HG03378 (cell line): Measurements from ENCODE around the gene EI24.
A peak's percentile ranks its signal among the peaks of the same experiment; 100 is the strongest.

ENCODE experiments used
- ATAC-seq: cut with Tn5 transposase; IDR thresholded peaks from one replicate; pipeline ENCODE4 v1.9.1; 2021; ENCODE audit warnings: mild to moderate bottlenecking, moderate library complexity; ENCODE audit not compliant: unreplicated experiment

The EI24 gene

DNA sequence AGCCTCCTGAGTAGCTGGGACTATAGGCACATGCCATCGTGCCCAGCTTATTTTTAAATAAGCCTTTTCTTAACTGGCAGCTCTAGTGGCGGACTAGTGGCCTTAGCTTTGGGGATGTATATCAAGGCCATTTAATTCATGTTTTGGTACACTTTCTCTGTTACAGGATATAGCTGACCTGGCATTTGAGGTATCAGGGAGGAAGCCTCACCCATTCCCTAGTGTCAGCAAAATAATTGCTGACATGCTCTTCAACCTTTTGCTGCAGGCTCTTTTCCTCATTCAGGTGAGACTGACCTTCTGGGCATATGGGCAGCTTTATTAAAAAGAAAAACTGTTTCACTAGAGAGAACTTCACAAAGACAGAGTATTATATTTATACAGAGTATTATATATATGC lies 9.5 kb downstream of the EI24 start:
- no peak for ATAC-seq

DNA sequence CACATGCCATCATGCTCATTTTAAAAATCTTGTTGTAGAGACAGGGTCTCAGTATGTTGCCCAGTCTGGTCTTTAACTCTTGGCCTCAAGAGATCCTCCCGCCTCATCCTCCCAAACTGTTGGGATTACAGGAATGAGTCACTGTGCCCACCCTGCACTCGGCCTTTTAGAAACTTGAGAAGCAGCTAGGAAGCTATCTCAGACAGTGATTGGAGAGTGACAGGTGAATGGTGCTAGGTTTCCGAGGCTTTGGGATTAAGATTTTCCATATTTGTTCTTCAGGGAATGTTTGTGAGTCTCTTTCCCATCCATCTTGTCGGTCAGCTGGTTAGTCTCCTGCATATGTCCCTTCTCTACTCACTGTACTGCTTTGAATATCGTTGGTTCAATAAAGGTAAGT lies 10.5 kb downstream of the EI24 start:
- ATAC-seq = no peak

DNA sequence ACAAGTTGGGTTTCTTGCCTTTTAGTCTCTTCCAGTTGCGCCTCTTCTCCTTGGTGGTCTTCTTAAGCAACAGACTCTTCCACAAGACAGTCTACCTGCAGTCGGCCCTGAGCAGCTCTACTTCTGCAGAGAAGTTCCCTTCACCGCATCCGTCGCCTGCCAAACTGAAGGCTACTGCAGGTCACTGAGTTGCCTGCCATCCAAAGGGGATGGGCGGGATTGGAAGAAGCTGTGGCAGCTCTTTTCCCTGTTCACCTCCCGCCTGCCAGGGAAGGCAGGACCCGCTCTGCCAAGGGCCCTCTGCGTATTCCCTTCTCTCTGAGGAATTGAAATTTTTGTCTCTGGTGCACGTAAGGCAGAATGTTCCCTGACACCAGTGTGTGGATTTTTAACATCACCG lies 14.2 kb downstream of the EI24 start:
- no peak for ATAC-seq

DNA sequence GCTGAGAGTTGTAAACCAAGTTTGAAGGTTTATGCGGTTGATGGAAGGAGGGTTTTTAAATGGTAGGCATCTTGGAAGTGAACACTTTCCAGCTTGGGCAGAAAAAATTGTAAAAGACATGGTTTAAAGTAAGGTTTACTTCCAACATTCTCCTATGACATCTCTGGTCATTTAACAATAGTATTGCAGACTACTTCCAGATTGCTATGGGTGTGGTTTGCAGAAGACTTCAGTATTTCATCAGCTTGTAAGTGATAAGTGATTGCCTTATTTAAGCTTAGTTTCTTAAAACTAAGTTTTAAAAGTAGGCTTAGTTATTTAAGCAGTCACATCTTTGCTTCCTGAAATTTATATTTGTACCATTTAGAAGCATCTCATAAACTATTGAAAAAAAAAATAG lies 16.2 kb downstream of the EI24 start:
- no peak for ATAC-seq

DNA sequence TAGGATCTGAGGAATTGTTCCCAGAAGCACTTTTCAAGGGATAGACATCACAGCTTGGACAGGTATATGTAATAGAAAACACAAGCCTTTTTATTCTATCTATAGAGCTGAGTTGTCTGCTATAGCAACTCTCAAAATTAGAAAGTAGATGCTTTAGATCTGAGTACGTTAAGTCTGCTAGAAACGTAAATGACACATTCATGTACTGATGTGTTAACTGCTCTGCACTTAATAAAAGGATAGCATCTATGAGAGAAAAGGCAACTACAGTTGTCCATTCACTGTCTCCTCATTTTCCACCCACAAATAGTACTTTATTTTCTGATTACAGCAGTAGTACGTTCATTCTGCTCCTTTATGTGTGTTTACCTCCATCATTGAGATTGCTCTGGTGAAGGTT lies 17.3 kb downstream of the EI24 start:
- ATAC-seq = no peak

DNA sequence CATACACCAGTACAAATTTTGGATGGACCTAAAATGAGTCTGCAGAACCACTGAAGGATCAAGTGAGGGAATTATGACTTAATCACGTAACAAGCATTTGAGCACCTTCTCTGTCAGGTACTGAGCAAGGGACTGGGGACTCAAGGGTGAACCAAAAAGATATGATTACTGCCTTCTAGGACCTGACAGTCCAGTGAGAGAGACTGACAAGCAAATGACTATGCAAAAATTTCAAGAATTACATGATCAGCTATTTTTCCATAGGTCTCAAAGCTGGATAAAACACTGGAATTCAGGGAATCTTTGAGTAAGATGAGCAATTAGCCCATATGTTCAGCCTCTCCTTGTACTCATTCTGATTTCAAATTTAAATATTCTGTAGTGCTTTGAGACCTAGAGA lies 18.2 kb downstream of the EI24 start:
- no peak for ATAC-seq

DNA sequence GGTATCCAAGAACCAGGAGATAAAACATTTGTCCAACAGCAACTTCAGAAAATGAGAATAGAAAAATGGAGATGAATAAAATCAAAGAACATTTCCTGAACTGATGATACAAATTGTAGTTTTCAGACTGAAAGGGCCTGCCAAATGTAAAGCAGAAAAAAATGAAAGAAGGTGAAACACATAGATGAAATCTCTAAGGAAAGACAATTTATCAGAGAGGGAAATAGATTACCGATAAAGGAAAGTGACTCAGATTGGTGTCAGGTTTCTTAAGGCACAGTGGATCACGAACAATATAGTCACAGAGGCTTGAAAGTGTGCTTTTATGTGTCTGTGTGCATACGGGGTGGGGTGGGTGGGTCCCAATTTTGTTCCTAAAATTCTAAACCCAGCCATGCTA lies 19.2 kb downstream of the EI24 start:
- ATAC-seq = no peak

DNA sequence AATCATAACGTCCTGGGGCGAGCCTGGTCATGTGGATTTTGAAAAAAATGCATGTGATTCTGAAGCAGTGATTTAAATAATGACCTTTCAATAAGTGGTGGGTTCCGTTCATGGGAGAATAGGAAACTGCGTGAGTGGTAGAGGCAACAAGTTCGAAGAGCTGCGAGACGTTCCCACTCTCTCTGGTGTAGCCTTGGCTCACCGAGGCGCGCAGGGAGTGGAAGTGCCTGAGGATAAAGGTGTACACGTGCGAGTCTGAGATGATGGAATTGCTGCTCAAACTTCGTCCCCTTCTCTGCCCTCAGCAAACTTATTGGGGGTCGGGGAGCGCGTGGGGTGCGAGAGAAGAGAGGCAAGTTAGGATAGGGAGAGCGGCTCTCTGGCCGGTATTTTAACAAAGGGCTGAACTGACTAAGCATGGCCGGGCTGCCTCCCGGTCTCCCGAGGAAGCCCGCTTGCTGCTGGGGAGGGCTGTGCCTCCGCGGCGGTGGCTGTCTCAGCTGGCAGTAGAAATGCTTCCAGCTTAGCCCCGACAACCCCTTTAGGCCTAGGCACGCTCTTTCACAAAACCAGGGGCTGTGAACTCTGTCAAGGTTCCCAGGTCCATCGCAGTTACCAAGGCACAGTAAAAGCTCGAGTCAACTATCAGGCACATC lies 22.5 kb downstream of the EI24 start:
- ATAC-seq = peak; percentile 19

DNA sequence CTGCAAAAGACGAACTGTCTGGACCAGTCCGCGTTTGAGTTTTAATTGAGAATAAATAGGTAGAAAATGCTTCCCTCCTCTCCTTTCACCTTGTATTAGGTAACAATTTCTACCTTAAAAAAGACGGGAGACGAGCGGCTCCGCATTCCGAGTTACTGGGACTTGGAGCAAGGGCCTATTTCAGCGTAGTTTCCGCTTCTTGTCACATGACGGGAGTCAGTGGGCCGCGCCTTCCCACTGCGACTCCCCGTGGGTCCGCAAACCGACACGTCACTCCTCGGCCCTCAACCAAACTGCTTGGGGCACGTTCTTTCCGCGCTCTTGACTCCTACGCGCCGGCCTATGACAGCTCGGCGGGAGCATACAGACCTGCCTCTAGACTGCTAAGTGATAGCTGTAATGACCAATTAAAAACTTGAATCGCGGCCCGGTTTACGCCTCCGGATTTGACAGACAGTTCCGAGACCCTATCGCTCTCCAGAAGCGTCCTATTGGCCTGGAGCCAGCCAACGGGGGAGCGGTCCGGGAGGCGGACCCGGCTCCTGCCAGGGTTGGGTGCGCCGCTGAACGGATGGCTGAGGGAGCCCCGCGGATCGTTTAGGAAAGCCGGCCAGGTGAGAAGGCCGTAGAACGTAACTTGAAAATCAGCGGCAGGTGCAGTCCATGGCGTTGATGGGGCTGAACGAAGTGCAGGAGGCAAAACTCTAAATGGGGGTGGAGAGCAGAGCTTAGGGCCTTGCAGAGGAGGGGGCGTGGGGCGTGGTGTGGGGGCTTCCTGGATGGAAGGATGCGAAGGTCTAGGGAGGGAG lies 23.2 kb downstream of the EI24 start, which contains the start of gene STT3A:
Gene STT3A (plus strand): TSS at position 548 of the 809 bp plus-strand sequence. CDS start 3,064 bp downstream, outside the sequence.
- peak; percentile 98 for ATAC-seq

DNA sequence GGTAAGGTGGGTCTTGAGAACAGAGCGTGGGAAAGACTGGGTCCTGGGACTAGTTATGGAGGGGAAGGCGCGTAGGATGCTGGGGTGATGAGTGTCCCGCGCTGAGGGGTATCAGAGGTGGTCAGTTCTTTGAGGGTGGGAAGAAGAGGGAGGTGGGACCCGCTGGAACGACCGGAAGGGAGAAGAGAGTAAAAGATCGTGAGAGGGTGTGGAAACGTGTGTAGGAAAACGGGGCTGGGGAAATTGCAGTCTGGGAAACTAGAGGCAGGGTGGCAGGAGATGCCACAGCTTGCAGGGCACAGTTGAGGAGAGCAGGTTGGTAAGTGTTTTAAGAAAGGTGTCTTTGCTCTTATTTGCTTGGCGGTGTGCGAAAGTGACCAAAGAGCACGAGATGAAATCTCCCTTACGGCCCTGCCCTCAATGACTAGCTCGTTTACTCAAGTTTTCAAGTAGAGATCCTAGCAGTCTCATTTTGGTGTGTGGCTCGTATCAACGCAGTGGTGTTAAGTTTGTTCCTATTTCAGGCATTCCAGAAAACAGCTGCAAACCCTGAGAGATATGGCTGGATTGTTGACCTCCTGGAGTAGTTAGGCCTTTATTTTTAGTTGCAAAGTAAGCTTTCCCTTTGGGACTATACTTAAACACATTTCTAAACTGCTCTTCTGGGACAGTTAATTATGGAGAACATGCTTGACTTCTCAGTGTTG lies 24.0 kb downstream of the EI24 start:
- ATAC-seq = no peak

DNA sequence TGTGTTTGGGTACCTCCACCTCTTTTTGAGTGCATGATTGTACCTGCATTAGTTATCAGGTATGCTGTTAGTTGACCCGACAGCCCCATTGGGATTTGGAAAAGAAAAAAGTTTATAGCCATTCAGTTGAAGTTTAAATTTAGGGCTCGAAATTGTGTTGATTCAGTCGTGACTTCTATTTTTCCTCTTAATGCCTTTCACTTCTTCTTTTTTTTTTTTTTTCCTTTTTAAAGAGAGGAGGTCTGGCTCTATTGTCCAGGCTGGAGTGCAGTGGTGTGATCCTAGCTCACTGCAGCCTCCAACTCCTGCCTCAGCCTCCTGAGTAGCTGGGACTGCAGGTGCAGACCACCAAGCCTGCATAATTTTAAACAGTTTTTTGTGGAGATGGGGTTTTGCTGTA lies 25.7 kb downstream of the EI24 start:
- no peak for ATAC-seq

DNA sequence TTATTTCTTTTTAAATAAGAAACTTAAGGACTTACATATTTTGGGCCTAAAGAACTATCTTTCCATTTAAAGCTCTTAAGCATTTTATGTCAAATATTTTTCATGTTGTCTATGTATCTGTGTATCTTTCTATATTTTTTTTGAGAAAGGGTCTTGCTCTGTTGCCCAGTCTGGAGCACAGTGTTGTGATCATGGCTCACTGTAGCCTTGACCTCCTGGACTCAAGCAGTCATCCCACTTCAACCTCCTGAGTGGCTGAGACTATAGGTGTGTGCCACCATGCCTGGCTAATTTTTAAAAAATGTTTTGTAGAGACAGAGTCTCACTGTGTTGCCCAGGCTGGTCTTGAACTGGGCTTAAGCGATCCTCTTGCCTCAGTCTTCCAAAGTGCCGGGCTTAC lies 31.4 kb downstream of the EI24 start:
- no peak for ATAC-seq

DNA sequence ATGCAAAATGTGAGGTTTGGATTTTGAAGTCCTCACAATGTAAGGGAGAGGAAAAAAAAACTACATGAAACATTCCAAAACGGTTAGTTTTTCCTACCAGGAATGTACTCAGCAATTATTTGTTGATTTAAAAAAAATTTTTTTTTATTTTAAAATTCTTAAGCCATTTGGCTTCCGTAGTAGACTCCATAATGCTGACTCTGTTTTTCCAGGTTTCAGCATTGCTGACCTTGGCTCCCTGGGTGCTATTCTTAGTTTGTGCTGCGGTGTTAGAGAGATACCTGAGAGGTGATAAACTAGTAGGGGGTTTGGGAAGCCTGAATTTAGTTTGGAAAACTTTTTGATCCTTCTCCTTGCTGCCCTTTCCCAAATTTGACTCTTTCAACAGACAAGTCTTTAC lies 33.9 kb downstream of the EI24 start:
- ATAC-seq = no peak

DNA sequence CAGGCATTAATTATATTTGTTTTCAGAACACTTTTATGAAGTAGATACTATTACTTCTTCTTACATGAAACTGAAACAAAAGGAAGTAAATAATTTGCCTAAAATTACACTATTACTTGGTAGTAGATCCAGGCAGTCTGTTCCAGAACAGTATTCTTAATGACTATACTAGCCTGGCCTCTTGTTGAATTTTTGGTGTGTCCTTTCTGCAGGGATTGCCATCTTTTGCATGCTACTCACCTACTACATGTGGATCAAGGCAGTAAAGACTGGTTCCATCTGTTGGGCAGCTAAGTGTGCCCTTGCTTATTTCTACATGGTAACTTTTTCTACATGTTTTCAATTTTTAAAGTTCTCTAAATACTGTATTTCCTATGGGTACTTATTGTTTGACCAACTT lies 36.1 kb downstream of the EI24 start:
- ATAC-seq = no peak

DNA sequence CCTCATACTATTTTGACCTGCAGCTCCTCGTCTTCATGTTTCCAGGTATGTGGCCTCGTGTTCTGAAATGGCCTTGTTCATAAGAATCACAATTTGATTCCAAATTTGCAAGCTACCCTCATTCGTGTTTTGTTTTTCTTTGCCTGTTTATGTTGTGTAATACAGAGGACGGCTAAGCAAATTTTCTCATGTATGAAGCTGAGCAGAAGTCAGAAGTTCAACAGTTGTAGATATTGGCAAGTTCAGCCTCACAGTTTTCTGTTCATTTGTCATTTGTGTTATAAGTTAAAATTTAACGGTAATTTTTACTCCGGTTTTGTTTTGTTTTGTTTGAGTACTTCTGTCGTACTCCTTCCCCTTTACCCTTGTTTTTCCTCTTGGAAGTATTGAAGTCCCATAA lies 40.3 kb downstream of the EI24 start:
- no peak for ATAC-seq

DNA sequence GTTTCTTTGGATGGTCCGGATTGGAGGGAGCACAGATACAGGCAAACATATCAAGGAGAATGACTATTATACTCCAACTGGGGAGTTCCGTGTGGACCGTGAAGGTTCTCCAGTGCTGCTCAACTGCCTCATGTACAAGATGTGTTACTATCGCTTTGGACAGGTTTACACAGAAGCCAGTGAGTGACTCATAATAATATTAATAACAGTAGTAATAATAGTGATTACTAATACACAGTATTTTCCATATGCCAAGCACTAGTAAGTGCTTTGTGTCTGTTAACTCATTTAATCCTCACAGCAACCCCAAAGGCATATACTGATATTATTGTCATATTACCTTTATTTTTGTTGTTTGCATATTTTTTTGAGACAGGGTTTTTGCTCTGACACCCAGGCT lies 49.1 kb downstream of the EI24 start:
- ATAC-seq = no peak

DNA sequence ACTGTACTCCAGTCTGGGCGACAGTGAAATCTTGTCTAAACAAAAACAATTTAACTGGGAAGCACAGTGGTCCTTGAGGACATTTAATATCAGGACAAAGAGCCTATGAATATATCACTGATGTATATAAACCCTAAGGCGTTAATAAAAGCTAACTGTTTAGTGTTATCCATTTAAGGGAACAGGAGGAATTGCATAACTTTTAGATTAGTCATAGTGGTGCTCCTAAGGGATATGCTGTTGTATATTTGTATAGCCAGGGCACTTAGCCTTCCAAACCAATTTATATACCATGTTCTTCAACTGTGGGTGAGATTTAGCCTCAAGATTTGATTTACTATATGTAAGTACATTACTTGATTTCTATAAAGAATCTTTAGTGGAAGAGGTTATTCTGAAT lies 52.7 kb downstream of the EI24 start:
- ATAC-seq = no peak

DNA sequence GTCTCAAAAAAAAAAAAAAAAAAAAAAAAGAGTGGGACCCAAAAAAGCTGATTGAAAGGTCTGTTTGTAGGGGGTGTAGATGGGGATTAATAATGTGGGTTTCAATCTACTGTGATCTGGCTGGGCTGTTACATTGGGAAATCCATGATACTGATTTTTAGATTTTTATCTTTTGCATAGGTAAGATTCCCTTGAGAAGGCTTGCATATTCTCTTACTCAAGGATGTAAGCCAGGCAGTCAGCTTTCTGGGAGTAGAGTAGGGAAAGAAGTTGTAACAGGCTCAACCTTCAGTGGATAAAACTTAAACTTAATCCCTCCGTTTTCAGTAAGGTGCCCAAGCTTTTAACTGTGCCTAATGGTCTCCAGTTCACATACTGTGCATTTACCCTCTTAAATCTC lies 53.8 kb downstream of the EI24 start:
- ATAC-seq = no peak

DNA sequence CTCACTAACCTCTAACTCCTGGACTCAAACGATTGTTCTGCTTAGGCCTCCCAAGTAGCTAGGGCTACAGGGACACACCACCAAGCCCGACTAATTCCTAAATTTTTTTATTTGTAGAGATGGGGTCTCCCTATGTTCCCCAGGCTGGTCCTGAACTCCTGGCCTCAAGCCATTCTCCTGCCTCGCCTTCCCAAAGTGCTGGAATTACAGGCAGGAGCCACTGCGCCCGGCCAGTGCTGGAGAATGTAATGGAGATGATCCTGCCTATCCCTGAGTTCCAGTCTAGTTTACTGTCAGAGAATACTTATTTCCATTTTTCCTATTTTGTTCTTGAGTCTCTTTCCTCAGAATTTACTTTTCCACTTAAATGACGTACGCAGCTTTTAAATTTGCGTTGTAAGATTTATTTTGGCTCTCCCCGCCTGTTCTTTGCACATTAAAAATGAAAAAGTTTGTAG lies 55.5 kb downstream of the EI24 start, which contains the start of gene CHEK1:
Gene CHEK1 (plus strand): TSS at position 408 of the 458 bp plus-strand sequence. CDS start 1,606 bp downstream, outside the sequence.
- no peak for ATAC-seq

DNA sequence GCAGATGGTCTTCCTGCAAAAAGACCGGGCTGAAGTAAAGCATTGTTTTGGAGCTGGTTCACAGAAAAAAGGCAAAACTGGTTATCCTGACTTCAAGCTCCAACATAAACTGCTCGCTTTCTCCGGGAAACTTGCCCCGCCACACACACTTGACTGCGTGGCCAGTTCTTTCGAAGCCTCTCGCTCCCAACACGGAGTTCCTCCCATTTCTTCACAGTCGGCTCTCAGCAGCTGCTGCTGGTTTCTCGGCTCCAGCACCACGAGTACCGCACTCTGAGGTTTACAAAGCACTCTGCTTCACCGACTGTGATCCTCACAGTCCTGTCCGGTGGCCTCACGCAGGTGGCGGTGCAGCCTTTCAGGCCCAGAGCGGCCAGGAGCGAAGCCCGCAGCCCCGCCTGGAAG lies 56.0 kb downstream of the EI24 start:
- peak; percentile 40 for ATAC-seq

DNA sequence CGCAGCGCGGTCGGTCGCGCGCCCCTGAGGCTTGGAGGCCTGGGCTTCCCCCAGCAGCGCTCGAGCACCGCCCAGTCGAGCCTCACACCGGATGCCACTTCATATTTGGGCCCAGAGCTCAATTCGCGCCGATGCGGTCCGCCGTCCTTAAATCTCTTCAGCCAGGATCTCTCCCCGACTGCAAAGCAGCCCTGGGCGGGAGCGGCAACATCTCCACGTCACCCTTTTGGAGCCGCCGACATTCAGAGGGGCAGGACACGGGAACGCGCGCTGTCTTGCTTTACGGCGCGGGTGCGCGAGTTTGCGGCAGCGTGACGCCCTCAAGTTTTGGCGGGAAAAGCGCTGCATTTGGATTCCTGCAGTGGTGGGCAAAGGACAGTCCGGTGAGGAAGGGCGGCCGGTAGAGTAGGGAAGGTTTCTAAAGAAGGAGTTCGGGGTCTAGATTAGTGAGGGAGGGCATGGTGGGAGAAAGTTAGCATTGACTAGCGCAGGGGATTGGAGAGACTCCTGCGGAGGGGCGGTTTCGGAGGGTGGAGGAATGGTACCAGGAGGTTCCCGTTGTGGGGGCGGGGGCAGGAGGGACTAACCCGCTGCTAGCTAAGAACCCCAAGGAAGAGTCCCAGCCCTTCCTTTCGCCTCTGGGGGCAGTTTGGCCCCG lies 56.5 kb downstream of the EI24 start:
- peak; percentile 71 for ATAC-seq
